ENCODE results near the gene CDC42BPA.
"Not testable (repeated sequence)": the region's sequence is repeated elsewhere in the genome, so short reads cannot be mapped to it uniquely, and the experiment has no call there.

CDC42BPA gene

GRCh38 chr1:227305894-227306626 is 12.2 kb downstream of the CDC42BPA start:
- DNase-seq = peak in 1 of 3 experiments; percentile 1

- no peak for DNase-seq
Measured at GRCh38 chr1:227304665-227305064, 13.6 kb downstream of the CDC42BPA start.

GRCh38 chr1:227303662-227304061 is 14.6 kb downstream of the CDC42BPA start:
- no peak for DNase-seq

GRCh38 chr1:227300682-227301081 is 17.6 kb downstream of the CDC42BPA start:
- no peak for DNase-seq

GRCh38 chr1:227299688-227300087 is 18.6 kb downstream of the CDC42BPA start:
- DNase-seq = no peak

- no peak for DNase-seq
Measured at GRCh38 chr1:227299241-227299627, 19.1 kb downstream of the CDC42BPA start.

- DNase-seq = no peak
Measured at GRCh38 chr1:227298512-227299240, 19.6 kb downstream of the CDC42BPA start.

GRCh38 chr1:227297073-227297793 is 21.1 kb downstream of the CDC42BPA start:
- no peak for DNase-seq

GRCh38 chr1:227295609-227296008 is 22.7 kb downstream of the CDC42BPA start:
- DNase-seq = no peak

- DNase-seq = no peak
Measured at GRCh38 chr1:227285745-227286144, 32.5 kb downstream of the CDC42BPA start.

- DNase-seq = no peak
Measured at GRCh38 chr1:227281371-227281770, 36.9 kb downstream of the CDC42BPA start.

GRCh38 chr1:227280836-227281235 is 37.5 kb downstream of the CDC42BPA start:
- no peak for DNase-seq

GRCh38 chr1:227276156-227276693 is 42.1 kb downstream of the CDC42BPA start:
- not testable (repeated sequence) for DNase-seq

- no peak for DNase-seq
Measured at GRCh38 chr1:227273557-227273956, 44.7 kb downstream of the CDC42BPA start.

GRCh38 chr1:227272428-227272827 is 45.9 kb downstream of the CDC42BPA start:
- DNase-seq = no peak

GRCh38 chr1:227270554-227270953 is 47.7 kb downstream of the CDC42BPA start:
- DNase-seq = no peak

GRCh38 chr1:227268943-227269342 is 49.3 kb downstream of the CDC42BPA start:
- no peak for DNase-seq

GRCh38 chr1:227265891-227266290 is 52.4 kb downstream of the CDC42BPA start:
- DNase-seq = no peak

- no peak for DNase-seq
Measured at GRCh38 chr1:227263869-227264268, 54.4 kb downstream of the CDC42BPA start.

GRCh38 chr1:227261501-227261900 is 56.8 kb downstream of the CDC42BPA start:
- no peak for DNase-seq

- no peak for DNase-seq
Measured at GRCh38 chr1:227260433-227260832, 57.9 kb downstream of the CDC42BPA start.

GRCh38 chr1:227257964-227258363 is 60.3 kb downstream of the CDC42BPA start:
- DNase-seq = no peak

GRCh38 chr1:227255086-227255732 is 63.1 kb downstream of the CDC42BPA start:
- DNase-seq = no peak
